ENCODE measurements around the gene LRBA. TPM values are rescaled to one million over a fixed set of nuclear protein-coding genes. Genes with fewer than 3 reads are reported as not detected.

LRBA gene
- total and polyA plus RNA-seq, 5 donors from 2014 or later = 23.0 to 95.3 (median 25.4) TPM

- H3K4me3 ChIP-seq (ENCODE audit: low read depth, low read length) = no peak overlapping the region
- Mint-ChIP-seq H3K36me3 (peaks cover 27% of the 10 kb centered on the region), H3K9me3 (peaks cover 0 to 3% (median 0%) of the 10 kb centered on the region in 7 donors)
Measured at GRCh38 chr4:150680651-150681050, 334.4 kb downstream of the LRBA start.

GRCh38 chr4:150679765-150680343 lies 335.2 kb downstream of the LRBA start:
- Histone ChIP-seq H3K4me3 (ENCODE audit: low read depth, low read length) (no peak overlapping the region), H3K36me3 (ENCODE audit: control insufficient read depth, insufficient read depth, low read length) (peaks cover 16% of the 10 kb centered on the region), H3K27me3 (ENCODE audit: control insufficient read depth, insufficient read depth, low read length) (no peaks in the 10 kb centered on the region), H3K27ac (ENCODE audit: insufficient read depth, low read length, poor library complexity, severe bottlenecking) (no peak overlapping the region), H3K9me3 (ENCODE audit: control insufficient read depth in 2 of 2, low read length in 2 of 2) (no peaks in the 10 kb centered on the region), H3K4me1 (ENCODE audit: control insufficient read depth, insufficient read depth, low read length, poor library complexity, severe bottlenecking) (no peaks in the 10 kb centered on the region)
- Mint-ChIP-seq H3K27me3 (no peaks in the 10 kb centered on the region), H3K36me3 (peaks cover 24% of the 10 kb centered on the region), H3K27ac (no peak overlapping the region), H3K9me3 (peaks cover 0 to 2% (median 0%) of the 10 kb centered on the region in 7 donors), H3K4me1 (peaks cover 0 to 23% (median 8%) of the 10 kb centered on the region in 4 donors), H3K4me3 (no peak overlapping the region)
- ATAC-seq (ENCODE audit: low read depth in 2 of 2) = no peak
- DNase-seq = no peak

More at GRCh38 chr4:150680651-150681050, 334.4 kb downstream of the LRBA start:
- Mint-ChIP-seq H3K27me3 (no peaks in the 10 kb centered on the region), H3K27ac (no peak overlapping the region), H3K4me1 (peaks cover 0 to 23% (median 9%) of the 10 kb centered on the region in 4 donors), H3K4me3 (no peak overlapping the region)
- Histone ChIP-seq H3K27me3 (ENCODE audit: control insufficient read depth, insufficient read depth, low read length) (no peaks in the 10 kb centered on the region), H3K4me1 (ENCODE audit: control insufficient read depth, insufficient read depth, low read length, poor library complexity, severe bottlenecking) (no peaks in the 10 kb centered on the region), H3K27ac (ENCODE audit: insufficient read depth, low read length, poor library complexity, severe bottlenecking) (no peak overlapping the region), H3K36me3 (ENCODE audit: control insufficient read depth, insufficient read depth, low read length) (peaks cover 16% of the 10 kb centered on the region), H3K9me3 (ENCODE audit: control insufficient read depth in 2 of 2, low read length in 2 of 2) (no peaks in the 10 kb centered on the region)
- DNase-seq (no peak), ATAC-seq (ENCODE audit: low read depth in 2 of 2) (no peak)

- DNase-seq (no peak), ATAC-seq (ENCODE audit: low read depth in 2 of 2) (no peak)
- Mint-ChIP-seq H3K9me3 (peaks cover 0 to 2% (median 0%) of the 10 kb centered on the region in 7 donors), H3K4me3 (no peak overlapping the region), H3K36me3 (peaks cover 22% of the 10 kb centered on the region), H3K4me1 (peaks cover 0 to 23% (median 6%) of the 10 kb centered on the region in 4 donors), H3K27me3 (no peaks in the 10 kb centered on the region), H3K27ac (no peak overlapping the region)
- Histone ChIP-seq H3K4me3 (ENCODE audit: low read depth, low read length) (no peak overlapping the region), H3K9me3 (ENCODE audit: control insufficient read depth in 2 of 2, low read length in 2 of 2) (no peaks in the 10 kb centered on the region), H3K4me1 (ENCODE audit: control insufficient read depth, insufficient read depth, low read length, poor library complexity, severe bottlenecking) (no peaks in the 10 kb centered on the region), H3K27me3 (ENCODE audit: control insufficient read depth, insufficient read depth, low read length) (no peaks in the 10 kb centered on the region), H3K36me3 (ENCODE audit: control insufficient read depth, insufficient read depth, low read length) (peaks cover 16% of the 10 kb centered on the region), H3K27ac (ENCODE audit: insufficient read depth, low read length, poor library complexity, severe bottlenecking) (no peak overlapping the region)
Measured at GRCh38 chr4:150679018-150679764, 335.9 kb downstream of the LRBA start.

GRCh38 chr4:150673793-150674192 lies 341.3 kb downstream of the LRBA start:
- H3K27ac ChIP-seq (ENCODE audit: insufficient read depth, low read length, poor library complexity, severe bottlenecking) = no peak overlapping the region
- no peak overlapping the region for H3K4me3 Mint-ChIP-seq
- no peaks in the 10 kb centered on the region for H3K27me3 ChIP-seq (ENCODE audit: control insufficient read depth, insufficient read depth, low read length)
- H3K36me3 ChIP-seq (ENCODE audit: control insufficient read depth, insufficient read depth, low read length) = no peaks in the 10 kb centered on the region
- H3K4me1 Mint-ChIP-seq = peaks cover 0 to 23% (median 6%) of the 10 kb centered on the region in 4 donors
- no peaks in the 10 kb centered on the region for H3K27me3 Mint-ChIP-seq
- H3K4me3 ChIP-seq (ENCODE audit: low read depth, low read length) = no peak overlapping the region
- H3K4me1 ChIP-seq (ENCODE audit: control insufficient read depth, insufficient read depth, low read length, poor library complexity, severe bottlenecking) = no peaks in the 10 kb centered on the region
- no peak overlapping the region for H3K27ac Mint-ChIP-seq
- peaks cover 13% of the 10 kb centered on the region for H3K36me3 Mint-ChIP-seq
- DNase-seq = no peak
- no peak for ATAC-seq (ENCODE audit: low read depth in 2 of 2)
- H3K9me3 Mint-ChIP-seq = peaks cover 0 to 2% (median 0%) of the 10 kb centered on the region in 7 donors
- no peaks in the 10 kb centered on the region for H3K9me3 ChIP-seq (ENCODE audit: control insufficient read depth in 2 of 2, low read length in 2 of 2)

GRCh38 chr4:150668824-150669223 lies 346.3 kb downstream of the LRBA start:
- no peak overlapping the region for H3K27ac Mint-ChIP-seq
- ATAC-seq (ENCODE audit: low read depth in 2 of 2) (no peak), DNase-seq (no peak)
- H3K36me3 ChIP-seq (ENCODE audit: control insufficient read depth, insufficient read depth, low read length) = no peaks in the 10 kb centered on the region
- H3K4me1 Mint-ChIP-seq = peaks cover 2 to 20% (median 5%) of the 10 kb centered on the region in 4 donors
- peak overlapping the region in 1 of 4 donors; percentile 72 for H3K4me3 Mint-ChIP-seq
- no peak overlapping the region for H3K4me3 ChIP-seq (ENCODE audit: low read depth, low read length)
- H3K36me3 Mint-ChIP-seq = peaks cover 23% of the 10 kb centered on the region
- no peaks in the 10 kb centered on the region for H3K27me3 ChIP-seq (ENCODE audit: control insufficient read depth, insufficient read depth, low read length)
- H3K27ac ChIP-seq (ENCODE audit: insufficient read depth, low read length, poor library complexity, severe bottlenecking) = no peak overlapping the region
- H3K9me3 ChIP-seq (ENCODE audit: control insufficient read depth in 2 of 2, low read length in 2 of 2) = no peaks in the 10 kb centered on the region
- H3K27me3 Mint-ChIP-seq = no peaks in the 10 kb centered on the region
- H3K9me3 Mint-ChIP-seq = peaks cover 0 to 1% (median 0%) of the 10 kb centered on the region in 7 donors
- no peaks in the 10 kb centered on the region for H3K4me1 ChIP-seq (ENCODE audit: control insufficient read depth, insufficient read depth, low read length, poor library complexity, severe bottlenecking)

GRCh38 chr4:150664935-150665334 lies 350.1 kb downstream of the LRBA start:
- Histone ChIP-seq H3K27me3 (ENCODE audit: control insufficient read depth, insufficient read depth, low read length) (no peaks in the 10 kb centered on the region), H3K27ac (ENCODE audit: insufficient read depth, low read length, poor library complexity, severe bottlenecking) (no peak overlapping the region), H3K4me3 (ENCODE audit: low read depth, low read length) (no peak overlapping the region), H3K4me1 (ENCODE audit: control insufficient read depth, insufficient read depth, low read length, poor library complexity, severe bottlenecking) (no peaks in the 10 kb centered on the region), H3K36me3 (ENCODE audit: control insufficient read depth, insufficient read depth, low read length) (peaks cover 3% of the 10 kb centered on the region), H3K9me3 (ENCODE audit: control insufficient read depth in 2 of 2, low read length in 2 of 2) (no peaks in the 10 kb centered on the region)
- no peak overlapping the region for H3K27ac Mint-ChIP-seq
- H3K9me3 Mint-ChIP-seq = peaks cover 0 to 1% (median 0%) of the 10 kb centered on the region in 7 donors
- no peak for DNase-seq
- H3K27me3 Mint-ChIP-seq = no peaks in the 10 kb centered on the region
- H3K36me3 Mint-ChIP-seq = peaks cover 28% of the 10 kb centered on the region
- no peak for ATAC-seq (ENCODE audit: low read depth in 2 of 2)
- no peak overlapping the region for H3K4me3 Mint-ChIP-seq
- H3K4me1 Mint-ChIP-seq = peaks cover 2 to 15% (median 6%) of the 10 kb centered on the region in 4 donors

GRCh38 chr4:150662686-150663085 lies 352.4 kb downstream of the LRBA start:
- Histone ChIP-seq H3K4me3 (ENCODE audit: low read depth, low read length) (no peak overlapping the region), H3K9me3 (ENCODE audit: control insufficient read depth in 2 of 2, low read length in 2 of 2) (no peaks in the 10 kb centered on the region), H3K27ac (ENCODE audit: insufficient read depth, low read length, poor library complexity, severe bottlenecking) (no peak overlapping the region), H3K36me3 (ENCODE audit: control insufficient read depth, insufficient read depth, low read length) (peaks cover 3% of the 10 kb centered on the region), H3K27me3 (ENCODE audit: control insufficient read depth, insufficient read depth, low read length) (no peaks in the 10 kb centered on the region), H3K4me1 (ENCODE audit: control insufficient read depth, insufficient read depth, low read length, poor library complexity, severe bottlenecking) (no peaks in the 10 kb centered on the region)
- H3K4me1 Mint-ChIP-seq = peaks cover 0 to 15% (median 6%) of the 10 kb centered on the region in 4 donors
- no peak for ATAC-seq (ENCODE audit: low read depth in 2 of 2)
- H3K27ac Mint-ChIP-seq = peak overlapping the region in 1 of 3 donors; percentile 15
- DNase-seq = no peak
- peaks cover 14% of the 10 kb centered on the region for H3K36me3 Mint-ChIP-seq
- no peaks in the 10 kb centered on the region for H3K27me3 Mint-ChIP-seq
- H3K9me3 Mint-ChIP-seq = no peaks in the 10 kb centered on the region
- H3K4me3 Mint-ChIP-seq = no peak overlapping the region

Measured in CD4-positive, CD25-positive, alpha-beta regulatory T cell (primary cell).